Measurements from ENCODE around the gene HSPA1A. TPM values are rescaled to one million over a fixed set of nuclear protein-coding genes. Genes with fewer than 3 reads are reported as not detected.
"Not testable (repeated sequence)": the region's sequence is repeated elsewhere in the genome, so short reads cannot be mapped to it uniquely, and the experiment has no call there.

HSPA1A gene
- total and polyA plus RNA-seq, 10 donors: 16.4 to 384 (median 122) TPM

DNA sequence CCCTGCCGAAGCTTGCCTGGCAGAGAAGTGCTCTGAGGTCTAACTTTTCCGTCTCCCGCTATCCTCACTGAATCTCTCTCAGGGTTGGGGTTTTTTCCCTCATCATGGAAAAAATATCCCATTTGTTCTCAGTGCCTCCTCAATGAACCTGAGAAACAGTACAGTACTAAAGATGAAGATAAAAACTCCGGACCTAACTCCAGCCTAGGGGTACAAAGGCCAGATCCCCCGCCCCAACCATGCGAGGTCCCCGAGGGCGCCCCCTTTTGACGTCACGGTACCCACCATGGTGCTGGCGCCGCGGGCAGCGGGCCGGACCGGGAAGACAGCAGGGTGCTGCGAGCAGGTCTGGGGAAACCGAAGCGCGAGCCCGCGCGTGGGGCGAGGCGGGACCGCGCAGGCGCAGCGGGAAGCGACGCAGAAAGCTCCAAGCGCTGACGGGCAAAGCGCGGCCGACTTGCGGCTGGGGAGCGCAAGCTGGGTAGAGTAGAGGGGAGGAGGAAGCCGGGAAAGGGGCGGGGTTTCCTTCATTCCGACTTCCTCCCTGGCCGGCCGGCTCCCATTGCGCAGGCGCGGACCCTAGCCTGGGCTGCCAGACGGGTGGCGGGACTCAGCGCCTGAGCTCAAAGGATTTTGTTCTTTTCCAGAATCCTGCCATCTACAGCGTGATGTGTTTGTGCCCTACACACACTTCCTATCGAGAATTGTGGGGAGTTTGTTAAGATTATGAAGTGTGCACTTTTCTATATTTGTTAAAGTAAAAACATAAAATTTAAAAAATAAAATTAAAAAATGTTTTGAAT lies 8.7 kb upstream of the HSPA1A start, which contains the start of gene LSM2:
Gene LSM2, minus strand, starts transcription at position 497 of the 803 bp plus-strand sequence. Its CDS starts 209 bp downstream, at position 288.
- TF ChIP-seq, protein P1, sequence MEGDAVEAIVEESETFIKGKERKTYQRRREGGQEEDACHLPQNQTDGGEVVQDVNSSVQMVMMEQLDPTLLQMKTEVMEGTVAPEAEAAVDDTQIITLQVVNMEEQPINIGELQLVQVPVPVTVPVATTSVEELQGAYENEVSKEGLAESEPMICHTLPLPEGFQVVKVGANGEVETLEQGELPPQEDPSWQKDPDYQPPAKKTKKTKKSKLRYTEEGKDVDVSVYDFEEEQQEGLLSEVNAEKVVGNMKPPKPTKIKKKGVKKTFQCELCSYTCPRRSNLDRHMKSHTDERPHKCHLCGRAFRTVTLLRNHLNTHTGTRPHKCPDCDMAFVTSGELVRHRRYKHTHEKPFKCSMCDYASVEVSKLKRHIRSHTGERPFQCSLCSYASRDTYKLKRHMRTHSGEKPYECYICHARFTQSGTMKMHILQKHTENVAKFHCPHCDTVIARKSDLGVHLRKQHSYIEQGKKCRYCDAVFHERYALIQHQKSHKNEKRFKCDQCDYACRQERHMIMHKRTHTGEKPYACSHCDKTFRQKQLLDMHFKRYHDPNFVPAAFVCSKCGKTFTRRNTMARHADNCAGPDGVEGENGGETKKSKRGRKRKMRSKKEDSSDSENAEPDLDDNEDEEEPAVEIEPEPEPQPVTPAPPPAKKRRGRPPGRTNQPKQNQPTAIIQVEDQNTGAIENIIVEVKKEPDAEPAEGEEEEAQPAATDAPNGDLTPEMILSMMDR (IDR thresholded peaks at IDR 0.05 in 8 of 11, conservative IDR thresholded peaks at IDR 0.05 in 3 of 11): peak in 8 of 11 experiments; percentile 12 to 59 (median 39)
- TF ChIP-seq POLR2A (IDR thresholded peaks at IDR 0.05) (peak; percentile 10 to 69 (median 51)), POLR2AphosphoS5 (IDR thresholded peaks at IDR 0.05) (peak; percentile 97 to 98 (median 98))
- H3K27me3 ChIP-seq (replicated peaks in 1 of 7): no peaks in the 10 kb centered on the region
- no peaks in the 10 kb centered on the region for H3K9me3 ChIP-seq
- peaks cover 0 to 46% (median 14%) of the 10 kb centered on the region in 6 donors for H3K36me3 ChIP-seq
- DNase-seq: peak; percentile 99
- intact Hi-C loops (cut with DNase I; ENCODE audit: low total_unique reads): no loop called here
- peaks cover 11 to 51% (median 30%) of the 10 kb centered on the region in 6 donors for H3K4me1 ChIP-seq
- H3K27ac ChIP-seq: peak within 1 kb of the TSS; percentile 83 to 98 (median 96)
- H3K4me3 ChIP-seq: peak within 1 kb of the TSS; percentile 45 to 78 (median 52)
- WGBS, 5 donors: 0 to 1% (median 1%) methylated on average over 48 to 51 of the region's 51 CpGs

DNA sequence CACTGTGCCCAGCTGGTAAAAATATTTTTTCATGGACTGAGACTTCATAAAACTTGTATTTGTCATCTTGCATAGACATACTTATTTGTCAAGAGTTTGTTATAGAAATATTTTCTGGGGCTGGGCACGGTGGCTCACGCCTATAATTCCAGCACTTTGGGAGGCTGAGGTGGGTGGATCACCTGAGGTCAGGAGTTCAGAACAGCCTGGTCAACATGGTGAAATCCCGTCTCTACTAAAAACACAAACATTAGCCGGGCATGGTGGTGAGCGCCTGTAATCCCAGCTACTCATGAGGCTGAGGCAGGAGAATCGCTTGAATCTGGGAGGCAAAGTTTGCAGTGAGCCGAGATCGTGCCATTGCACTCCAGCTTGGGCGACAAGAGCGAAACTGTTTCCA lies 6.7 kb upstream of the HSPA1A start:
- H3K9me3 ChIP-seq; H3K4me3 ChIP-seq; H3K27me3 ChIP-seq (replicated peaks in 1 of 7); H3K27ac ChIP-seq; intact Hi-C loops (cut with DNase I; ENCODE audit: low total_unique reads): not testable (repeated sequence)
- Histone ChIP-seq H3K36me3 (peaks cover 0 to 26% (median 2%) of the 10 kb centered on the region in 6 donors), H3K4me1 (peaks cover 16 to 59% (median 41%) of the 10 kb centered on the region in 6 donors)
- WGBS, 5 donors: 95 to 98% (median 97%) methylated on average over 10 of the region's 10 CpGs
- DNase-seq: peak; percentile 21

DNA sequence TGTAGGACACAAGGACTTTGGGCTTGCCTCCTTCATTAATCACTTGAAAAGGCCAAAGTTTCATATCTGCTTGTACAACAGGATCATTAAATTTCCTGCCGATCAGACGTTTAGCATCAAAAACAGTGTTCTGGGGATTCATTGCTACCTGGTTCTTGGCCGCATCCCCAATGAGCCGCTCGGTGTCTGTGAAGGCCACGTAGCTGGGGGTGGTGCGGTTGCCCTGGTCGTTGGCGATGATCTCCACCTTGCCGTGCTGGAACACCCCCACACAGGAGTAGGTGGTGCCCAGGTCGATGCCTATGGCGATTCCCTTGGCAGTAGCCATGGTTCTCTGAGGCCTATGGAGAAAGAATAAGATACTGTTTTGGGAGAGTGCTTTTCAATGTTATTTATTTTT lies 3.7 kb upstream of the HSPA1A start:
- intact Hi-C loops (cut with DNase I; ENCODE audit: low total_unique reads): no loop called here
- TF ChIP-seq POLR2A (IDR thresholded peaks at IDR 0.05) (no peak), POLR2AphosphoS5 (IDR thresholded peaks at IDR 0.05) (no peak)
- TF ChIP-seq, protein P1 (IDR thresholded peaks at IDR 0.05 in 8 of 11, conservative IDR thresholded peaks at IDR 0.05 in 3 of 11): no peak
- H3K9me3 ChIP-seq: no peaks in the 10 kb centered on the region
- 95 to 98% (median 96%) methylated on average over 11 to 12 of the region's 12 CpGs for WGBS, 5 donors
- H3K4me3 ChIP-seq: no peak overlapping the region
- H3K4me1 ChIP-seq: peaks cover 14 to 42% (median 28%) of the 10 kb centered on the region in 6 donors
- peaks cover 0 to 20% (median 2%) of the 10 kb centered on the region in 6 donors for H3K36me3 ChIP-seq
- no peaks in the 10 kb centered on the region for H3K27me3 ChIP-seq (replicated peaks in 1 of 7)
- no peak for DNase-seq
- H3K27ac ChIP-seq: peak overlapping the region in 2 of 8 donors; percentile 96 to 97

DNA sequence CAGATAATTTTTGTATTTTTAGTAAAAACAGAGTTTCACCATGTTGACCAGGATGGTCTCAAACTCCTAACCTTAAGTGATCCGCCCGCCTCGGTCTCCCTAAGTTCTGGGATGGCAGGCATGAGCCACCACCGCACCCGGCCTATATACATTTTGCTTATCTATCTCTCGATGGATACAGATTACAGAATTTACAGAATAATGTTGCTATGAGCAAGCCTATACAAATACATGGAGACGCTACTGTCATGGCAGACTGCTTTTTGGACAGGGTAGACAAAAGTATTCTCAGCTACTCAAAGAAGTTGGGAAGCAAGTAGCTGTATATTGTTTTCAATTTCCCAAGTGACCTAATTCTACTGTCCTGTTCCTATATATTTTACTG lies 1.9 kb upstream of the HSPA1A start:
- Histone ChIP-seq H3K36me3 (peaks cover 0 to 20% (median 2%) of the 10 kb centered on the region in 6 donors), H3K9me3 (no peaks in the 10 kb centered on the region), H3K27me3 (replicated peaks in 1 of 7) (no peaks in the 10 kb centered on the region), H3K4me3 (peak overlapping the region in 2 of 8 donors; percentile 70 to 87), H3K27ac (peak overlapping the region in 7 of 8 donors; percentile 94 to 98 (median 96)), H3K4me1 (peaks cover 15 to 42% (median 28%) of the 10 kb centered on the region in 6 donors)
- TF ChIP-seq POLR2AphosphoS5 (IDR thresholded peaks at IDR 0.05) (no peak), POLR2A (IDR thresholded peaks at IDR 0.05) (no peak)
- TF ChIP-seq, protein P1 (IDR thresholded peaks at IDR 0.05 in 8 of 11, conservative IDR thresholded peaks at IDR 0.05 in 3 of 11): no peak
- WGBS, 5 donors: 95 to 99% (median 97%) methylated on average over 7 of the region's 7 CpGs
- no peak for DNase-seq
- intact Hi-C loops (cut with DNase I; ENCODE audit: low total_unique reads): no loop called here

All from spleen (tissue), 11 donors.